ENCODE measurements around the gene KCTD20. TPM values are rescaled to one million over a fixed set of nuclear protein-coding genes. Genes with fewer than 3 reads are reported as not detected.

The KCTD20 gene
- polyA plus RNA-seq, 1 donor from 2014 or later: 32.4 TPM

GRCh38 chr6:36539814-36540568 lies 97.2 kb downstream of the KCTD20 start:
- Histone ChIP-seq H4K20me1 (ENCODE audit: insufficient read depth) (no peaks in the 10 kb centered on the region), H3F3A (ENCODE audit: insufficient read depth, low read length, poor library complexity, severe bottlenecking) (no peaks in the 10 kb centered on the region), H3K9ac (ENCODE audit: low read length) (no peak overlapping the region), H2AFZ (ENCODE audit: low read depth, low read length) (no peak overlapping the region), H3K4me3 (ENCODE audit: low read length) (no peak overlapping the region), H3K36me3 (ENCODE audit: insufficient read depth, low read length) (no peaks in the 10 kb centered on the region), H3K27me3 (ENCODE audit: insufficient read depth, low read depth, low read length) (no peaks in the 10 kb centered on the region), H3K9me3 (ENCODE audit: low read length) (no peaks in the 10 kb centered on the region), H3K9me2 (ENCODE audit: insufficient read depth, low read length) (no peaks in the 10 kb centered on the region), H3K4me2 (ENCODE audit: low read length) (no peak overlapping the region), H3K27ac (ENCODE audit: low read length) (no peak overlapping the region), H3K79me2 (replicated peaks; ENCODE audit: insufficient read depth, low read length) (peaks cover 38% of the 10 kb centered on the region)
- TF ChIP-seq MXI1 (conservative IDR thresholded peaks at IDR 0.05; ENCODE audit: poor library complexity, severe bottlenecking) (no peak), CTCF (IDR thresholded peaks at IDR 0.05; ENCODE audit: poor library complexity, severe bottlenecking) (no peak), EZH2 (IDR thresholded peaks at IDR 0.05; ENCODE audit: borderline replicate concordance, insufficient read depth, low read length, poor library complexity, severe bottlenecking) (no peak), EP300 (conservative IDR thresholded peaks at IDR 0.05; ENCODE audit: poor library complexity, severe bottlenecking) (no peak), RAD21 (conservative IDR thresholded peaks at IDR 0.05) (no peak), SMC3 (conservative IDR thresholded peaks at IDR 0.05; ENCODE audit: poor library complexity) (no peak), POLR2AphosphoS5 (IDR thresholded peaks at IDR 0.05) (no peak), TAF1 (IDR thresholded peaks at IDR 0.05; ENCODE audit: low read depth) (no peak), REST (IDR thresholded peaks at IDR 0.05; ENCODE audit: borderline replicate concordance) (no peak)

Small RNA genes within 50 kb of the gene (small RNA-seq; reads per million reads assigned to genes)
- gene RN7SL502P: 0 reads per million in 3 experiments

Other genes starting within 250 kb of the KCTD20 start
- 10.1 and 12.6 TPM in 2 replicates for gene BRPF3, start 246.3 kb upstream of the KCTD20 start, polyA plus RNA-seq
- 0.26 TPM in 1 of 2 replicates, not detected in the other for gene PNPLA1, start 172.9 kb upstream of the KCTD20 start, polyA plus RNA-seq
- gene BNIP5, start 106.1 kb upstream of the KCTD20 start, polyA plus RNA-seq: not detected in 2 replicates
- gene ETV7, start 55.3 kb upstream of the KCTD20 start, polyA plus RNA-seq: 0.32 TPM in 1 of 2 replicates, not detected in the other
- 0.24 TPM in 1 of 2 replicates, not detected in the other for gene PXT1, start 146 bp upstream of the KCTD20 start, polyA plus RNA-seq
- gene STK38, start 104.5 kb downstream of the KCTD20 start, polyA plus RNA-seq: 58.7 and 59.3 TPM in 2 replicates
- 393 and 508 TPM in 2 replicates for gene SRSF3, start 151.4 kb downstream of the KCTD20 start, polyA plus RNA-seq
- 23.0 and 28.9 TPM in 2 replicates for gene CDKN1A, start 235.7 kb downstream of the KCTD20 start, polyA plus RNA-seq